Renal cortical epithelial cell (primary cell): ENCODE results near the gene B4GALT5. TPM values are rescaled to one million over a fixed set of nuclear protein-coding genes. Genes with fewer than 3 reads are reported as not detected.
"Not testable (repeated sequence)": the region's sequence is repeated elsewhere in the genome, so short reads cannot be mapped to it uniquely, and the experiment has no call there.

Experiments used
- DNase-seq: peaks from one replicate; pipeline ENCODE4 v3.0.0-alpha.2; 2011; ENCODE audit warnings: low read depth
- total RNA-seq: library from RNA; depleted of rRNA; stranded (reverse); fragments of >200 nt; gene quantifications from 2 replicates; pipeline ENCODE4 v1.2.3, GENCODE V29; 2014

The B4GALT5 gene
- total RNA-seq = 53.8 and 59.9 TPM in 2 replicates

DNA sequence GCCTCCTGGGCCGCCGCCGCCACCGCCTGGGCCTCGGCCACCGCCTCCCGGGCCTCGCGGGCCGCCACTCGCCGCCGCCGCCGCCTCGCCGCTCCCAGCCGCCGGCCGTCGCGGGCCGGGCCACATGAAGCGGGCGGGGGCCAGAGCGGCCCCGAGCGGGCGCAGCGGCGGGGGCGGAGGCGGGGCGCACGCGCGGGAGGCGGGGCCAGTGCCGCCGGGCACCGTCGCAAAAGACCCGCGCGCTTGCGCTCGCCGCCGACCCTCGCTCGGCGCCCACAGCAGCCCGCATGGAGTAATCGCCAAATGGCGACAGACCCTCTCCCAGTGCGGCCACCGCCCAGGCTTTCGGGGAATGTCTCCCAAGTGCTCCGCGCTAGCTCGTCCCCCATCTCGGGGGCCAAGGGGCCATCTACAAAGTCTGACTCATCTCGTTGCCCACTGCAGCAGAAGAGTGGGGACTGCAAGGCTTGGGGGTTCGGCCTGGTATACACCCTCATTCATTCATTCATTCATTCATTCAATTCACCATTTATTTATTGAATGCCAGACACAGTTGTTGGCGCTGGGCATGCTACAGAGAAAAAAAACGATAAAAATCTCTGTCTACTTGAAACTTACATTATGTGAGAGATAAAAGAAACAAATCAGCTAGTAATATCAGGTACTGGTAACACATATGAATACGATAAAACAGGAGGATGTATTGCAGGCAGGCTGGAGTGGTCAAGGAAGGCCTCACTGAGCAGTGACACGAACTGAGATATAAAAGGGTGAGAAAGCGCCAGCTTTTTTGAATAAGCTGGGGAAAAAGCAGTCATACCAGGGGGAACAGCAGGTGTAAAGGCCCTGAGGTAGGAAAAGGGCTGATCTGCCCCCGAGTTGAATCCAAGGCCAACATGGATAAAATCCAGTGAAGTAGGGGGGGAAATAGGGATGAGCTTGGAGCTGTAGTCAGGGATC lies at the start of gene B4GALT5:
Gene B4GALT5, minus strand, starts transcription at position 126 of the 960 bp plus-strand sequence. CDS start 188 bp downstream, outside the sequence.
- DNase-seq = no peak

DNA sequence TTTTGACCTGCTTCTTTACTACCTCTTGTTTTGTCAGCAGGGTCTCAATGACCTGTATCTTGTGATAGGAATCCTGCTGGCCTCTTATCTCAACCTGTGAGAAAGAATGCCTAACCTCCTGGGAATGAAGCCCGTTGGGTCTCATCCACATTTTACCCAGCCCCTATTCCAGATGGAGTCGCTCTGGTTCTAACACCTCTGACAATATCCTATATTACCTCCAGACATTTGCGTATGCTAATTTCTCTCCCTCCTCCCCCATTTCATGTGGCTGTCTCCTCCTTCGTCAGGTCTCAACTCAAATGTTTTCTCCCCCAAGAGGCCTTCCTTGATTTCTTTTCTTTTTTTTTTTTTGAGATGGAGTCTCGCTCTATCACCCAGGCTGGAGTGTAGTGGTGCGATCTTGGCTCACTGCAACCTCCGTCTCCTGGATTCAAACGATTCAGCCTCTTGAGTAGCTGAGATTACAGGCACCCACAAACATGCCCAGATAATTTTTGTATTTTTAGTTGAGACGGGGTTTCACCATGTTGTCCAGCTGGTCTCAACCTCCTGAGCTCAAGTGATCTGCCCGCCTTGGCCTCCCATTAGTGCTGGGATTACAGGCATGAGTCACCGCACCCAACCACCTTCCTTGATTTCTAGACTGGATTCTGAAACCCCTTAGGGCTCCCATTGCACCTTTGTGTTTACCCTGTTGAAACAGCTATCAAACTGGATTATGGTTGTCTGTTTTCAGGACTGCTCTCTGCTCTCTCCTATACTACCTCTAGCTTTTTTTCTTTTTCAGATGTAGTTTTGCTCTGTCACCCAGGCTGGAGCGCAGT lies 49.5 kb upstream of the B4GALT5 start:
- DNase-seq = no peak

GRCh38 chr20:49761888-49762287 lies 48.2 kb upstream of the B4GALT5 start:
- DNase-seq = not testable (repeated sequence)

DNA sequence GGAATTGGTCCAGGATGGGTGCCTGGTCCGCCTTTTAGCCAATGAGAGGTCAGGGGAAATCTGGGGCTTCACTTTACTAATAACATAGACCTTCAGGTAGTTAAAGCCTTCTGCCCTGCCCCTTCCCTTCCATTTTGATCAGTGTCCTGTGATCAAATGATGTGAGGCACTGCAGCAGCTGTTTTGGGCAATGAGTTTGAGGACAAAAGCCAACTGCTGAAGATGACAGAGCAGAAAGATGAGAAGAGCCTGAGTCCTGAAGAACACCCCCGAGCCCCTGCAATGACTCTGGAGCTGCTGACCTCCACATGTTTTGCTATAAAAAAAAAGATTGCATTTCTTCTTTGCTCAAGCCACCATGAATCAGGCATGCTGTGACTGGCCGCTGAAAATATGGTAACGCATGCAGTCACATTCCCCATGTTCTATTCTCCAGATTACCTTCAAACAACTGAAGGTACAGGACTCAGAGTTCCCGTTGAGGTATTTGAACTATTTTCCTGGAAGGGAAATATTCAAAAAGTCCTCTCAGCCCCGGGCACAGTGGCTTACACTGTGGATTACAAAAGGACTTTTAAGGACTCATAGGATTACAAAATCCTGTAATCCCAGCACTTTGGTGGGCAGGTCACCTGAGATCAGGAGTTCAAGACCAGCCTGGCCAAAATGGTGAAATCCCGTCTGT lies 45.7 kb upstream of the B4GALT5 start:
- DNase-seq = no peak

GRCh38 chr20:49758781-49759180 lies 45.1 kb upstream of the B4GALT5 start:
- no peak for DNase-seq

DNA sequence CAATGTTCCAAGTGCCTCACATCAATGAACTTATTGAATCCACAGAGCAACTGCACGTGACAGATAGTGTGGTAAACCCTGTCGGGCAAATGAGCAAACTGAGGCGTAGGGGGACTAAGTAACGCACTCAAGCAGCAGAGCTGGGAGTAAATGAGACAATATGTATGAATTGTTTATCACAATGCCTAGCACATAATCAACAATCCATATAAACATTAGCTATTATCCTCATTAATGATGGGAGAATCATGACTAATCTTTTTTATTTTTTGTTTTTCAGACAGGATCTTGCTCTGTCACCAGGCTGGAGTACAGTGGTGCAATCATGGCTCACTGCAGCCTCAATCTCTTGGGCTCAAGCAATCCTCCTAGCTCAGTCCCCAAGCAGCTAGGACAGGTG lies 43.9 kb upstream of the B4GALT5 start:
- DNase-seq = no peak

- DNase-seq = no peak
These were observed 42.6 kb upstream of the B4GALT5 start for GRCh38 chr20:49756241-49756640.

GRCh38 chr20:49754596-49754995 lies 40.9 kb upstream of the B4GALT5 start:
- no peak for DNase-seq

DNA sequence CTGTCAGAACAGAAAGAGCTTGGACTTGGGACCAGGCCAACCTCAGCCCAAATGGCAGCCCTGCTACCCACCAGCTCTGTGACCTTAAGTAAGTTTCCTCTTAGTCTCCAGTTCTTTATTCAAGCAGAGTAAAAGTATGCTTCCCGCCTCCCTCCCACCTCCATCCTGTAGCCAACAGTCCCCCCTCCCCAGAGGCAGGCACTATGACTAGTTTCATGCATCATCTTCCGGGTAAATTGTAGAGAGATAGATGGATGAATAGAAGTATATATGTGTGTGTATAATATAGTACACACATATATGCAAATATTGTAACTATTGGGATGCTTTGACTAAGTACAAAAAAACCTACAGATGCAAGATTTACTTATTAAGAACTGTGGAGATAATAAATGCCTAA lies 39.5 kb upstream of the B4GALT5 start:
- DNase-seq = no peak

- DNase-seq = peak; percentile 87
These were observed 38.7 kb upstream of the B4GALT5 start for GRCh38 chr20:49752201-49752903.

DNA sequence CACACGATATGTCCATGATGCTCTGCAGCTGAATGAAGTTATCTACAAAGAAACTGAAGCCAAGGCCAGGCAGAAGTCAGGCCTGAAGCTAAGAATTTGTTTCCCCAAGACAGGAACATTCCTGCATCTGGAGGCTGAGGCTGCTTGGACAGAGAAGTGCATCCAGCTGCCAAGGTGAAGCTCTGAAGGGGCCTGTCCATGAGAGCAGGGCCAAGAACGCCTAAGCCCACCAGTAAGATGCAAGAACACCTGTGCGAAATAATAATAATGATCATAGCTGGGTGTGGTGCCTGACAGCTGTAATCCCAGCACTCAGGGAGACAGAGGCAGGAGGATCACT lies 37.7 kb upstream of the B4GALT5 start:
- no peak for DNase-seq

DNA sequence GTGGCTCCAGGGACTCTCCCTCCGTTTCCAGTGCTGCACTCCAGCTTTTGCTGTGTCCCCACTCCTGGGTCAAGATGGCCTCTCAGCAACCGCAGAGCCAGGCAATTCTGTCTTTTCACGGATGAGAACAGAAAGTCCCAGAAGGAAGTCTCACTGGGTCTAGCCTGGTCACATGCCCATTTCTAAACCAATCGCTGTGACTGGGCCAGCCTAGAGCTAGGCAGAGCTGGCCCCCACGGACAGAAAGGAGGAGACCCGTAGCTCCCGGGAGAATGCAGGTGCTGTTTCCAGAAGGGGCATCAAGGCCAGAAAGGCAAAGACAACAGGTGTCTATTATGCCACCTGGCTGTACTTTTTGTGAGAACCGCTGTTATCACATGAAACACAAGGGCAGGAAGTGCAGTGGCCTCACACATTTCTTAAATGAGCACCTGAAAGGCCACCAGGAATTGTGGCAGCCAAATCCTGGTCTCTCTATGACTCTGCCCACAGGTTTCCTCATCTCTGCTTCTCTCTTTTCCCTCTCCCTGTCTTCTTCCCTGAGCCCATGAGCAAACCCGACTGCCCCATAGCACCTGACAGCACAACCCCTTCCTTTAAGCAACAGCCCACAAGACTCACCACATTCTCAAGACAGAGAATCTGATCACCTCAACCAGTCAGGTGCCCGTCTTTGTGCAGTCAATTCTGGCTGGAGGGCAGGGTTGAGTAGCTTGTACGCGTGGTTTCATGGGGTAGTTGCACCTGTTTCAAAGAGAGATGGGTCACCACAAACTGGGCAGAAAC lies 37.1 kb upstream of the B4GALT5 start:
- no peak for DNase-seq

- no peak for DNase-seq
These were observed 35.9 kb upstream of the B4GALT5 start for GRCh38 chr20:49749625-49750024.

- DNase-seq = no peak
These were observed 34.8 kb upstream of the B4GALT5 start for GRCh38 chr20:49748525-49748838.

DNA sequence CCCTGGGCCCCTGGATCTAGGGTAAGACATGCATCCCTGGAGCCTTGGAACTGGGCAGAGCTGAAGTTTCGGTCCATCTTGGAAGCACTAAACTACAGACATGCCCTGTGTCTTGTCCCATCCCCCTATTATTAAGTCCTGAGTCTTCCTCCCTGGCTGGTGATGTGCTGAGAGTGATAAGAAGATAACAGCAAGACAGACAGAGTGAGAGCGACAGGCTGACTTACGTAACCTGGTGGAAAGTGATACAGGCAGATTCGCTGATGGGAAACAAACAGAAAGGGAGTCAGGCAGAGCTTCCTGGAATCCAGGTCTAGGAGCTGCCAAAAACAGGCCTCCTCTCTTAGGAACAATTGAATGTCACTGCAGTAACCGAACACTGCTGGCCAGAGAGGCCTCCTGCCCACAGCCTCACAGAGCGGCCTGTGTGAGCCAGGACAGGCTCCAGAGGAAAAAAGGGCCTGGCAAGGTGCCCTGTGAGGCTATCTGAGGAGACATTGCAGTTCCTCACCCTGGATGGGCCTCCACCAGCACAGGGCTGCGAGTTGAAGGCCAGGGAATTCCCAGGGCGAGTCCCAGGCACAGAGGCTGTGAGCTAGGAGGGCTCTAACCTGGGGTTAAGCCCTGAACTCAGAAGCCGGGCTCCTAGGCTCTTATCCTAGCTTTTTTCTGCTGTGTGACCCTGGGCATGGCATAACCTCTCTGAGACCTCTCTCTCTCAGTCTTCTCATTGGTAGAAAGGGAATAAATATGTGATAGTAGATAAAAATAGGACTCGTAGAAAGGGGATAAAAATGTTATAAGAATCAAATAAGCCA lies 34.2 kb upstream of the B4GALT5 start:
- DNase-seq = peak; percentile 54

DNA sequence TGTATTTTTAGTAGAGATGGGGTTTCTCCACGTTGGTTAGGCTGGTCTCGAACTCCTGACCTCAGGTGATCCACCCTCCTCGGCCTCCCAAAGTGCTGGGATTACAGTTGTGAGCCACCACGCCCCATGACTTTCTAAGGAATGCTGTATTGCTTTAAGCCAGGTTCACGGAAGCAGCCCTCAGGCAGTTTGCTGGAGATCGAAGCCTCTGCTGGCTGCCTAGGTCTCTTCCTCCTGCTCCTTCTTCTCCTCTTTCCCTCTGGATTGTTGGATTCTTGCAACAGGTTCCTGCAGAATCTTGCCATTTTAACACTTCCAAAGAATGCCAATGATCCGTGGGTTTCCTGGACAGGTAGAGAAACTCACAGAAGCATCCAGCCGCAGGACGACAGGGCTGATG lies 29.3 kb upstream of the B4GALT5 start:
- no peak for DNase-seq

GRCh38 chr20:49741977-49742376 lies 28.3 kb upstream of the B4GALT5 start:
- no peak for DNase-seq

- no peak for DNase-seq
These were observed 27.1 kb upstream of the B4GALT5 start for GRCh38 chr20:49740807-49741206.

DNA sequence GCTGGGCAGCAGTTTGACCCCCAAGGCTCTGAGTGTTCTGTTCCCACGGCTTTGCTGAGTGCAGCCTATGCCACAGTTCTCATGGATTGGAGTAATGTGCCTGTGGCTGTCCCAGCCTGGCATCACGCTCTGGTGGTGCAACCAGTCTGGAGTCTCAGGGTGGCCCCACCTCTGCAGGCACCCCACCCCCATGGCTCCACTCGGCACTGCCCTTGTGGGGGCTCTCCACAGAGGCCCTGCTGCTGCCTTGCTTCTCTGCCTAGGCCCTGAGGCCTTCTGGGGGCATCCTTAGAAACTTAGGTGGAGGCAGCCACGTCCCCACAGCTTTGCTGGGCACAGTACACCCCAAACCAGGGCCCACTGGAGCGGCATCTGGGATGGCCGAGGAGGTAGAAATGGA lies 25.4 kb upstream of the B4GALT5 start:
- DNase-seq = no peak

DNA sequence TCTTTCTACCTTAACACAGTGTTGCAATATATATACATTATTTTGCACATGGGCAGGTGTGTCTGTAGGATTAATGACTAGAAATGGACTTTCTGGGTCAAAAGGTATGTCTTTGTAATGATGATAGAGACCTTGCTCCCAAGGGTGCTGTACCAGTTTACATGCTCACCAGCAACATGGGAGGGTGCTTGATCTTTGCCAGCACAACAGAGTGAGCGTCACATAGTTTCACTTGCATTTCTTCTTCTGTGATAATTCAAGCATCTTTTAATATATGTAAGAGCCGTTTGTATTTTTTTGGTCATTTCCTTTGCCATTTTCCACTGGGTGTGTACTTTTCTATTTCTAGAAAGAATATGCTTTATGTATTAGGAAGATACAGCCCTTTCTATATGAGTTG lies 23.6 kb upstream of the B4GALT5 start:
- no peak for DNase-seq
